ENCODE data around the gene CSNK1E.

Gene CSNK1E

GRCh38 chr22:38273135-38273826 lies 44.0 kb downstream of the CSNK1E start:
- peak overlapping the region; percentile 95 for H3K4me3 Mint-ChIP-seq
- peaks cover 39% of the 10 kb centered on the region for H3K4me1 Mint-ChIP-seq
- peak overlapping the region; percentile 95 for H3K27ac Mint-ChIP-seq
- H3K36me3 Mint-ChIP-seq, result no peaks in the 10 kb centered on the region
- no peaks in the 10 kb centered on the region for H3K27me3 Mint-ChIP-seq
- no peaks in the 10 kb centered on the region for H3K9me3 Mint-ChIP-seq

- Mint-ChIP-seq H3K36me3 (no peaks in the 10 kb centered on the region), H3K4me1 (peaks cover 43% of the 10 kb centered on the region), H3K27me3 (no peaks in the 10 kb centered on the region), H3K27ac (peak within 1 kb of the TSS; percentile 95), H3K9me3 (no peaks in the 10 kb centered on the region), H3K4me3 (peak within 1 kb of the TSS; percentile 95)
Observed at GRCh38 chr22:38272373-38273134, 44.7 kb downstream of the CSNK1E start, which contains the start of gene TMEM184B. Gene TMEM184B (minus strand): TSS chr22:38273010. CDS start chr22:38247961, 25,049 bp downstream.

- peak overlapping the region; percentile 62 for H3K27ac Mint-ChIP-seq
- H3K9me3 Mint-ChIP-seq, result no peaks in the 10 kb centered on the region
- peak overlapping the region; percentile 86 for H3K4me3 Mint-ChIP-seq
- no peaks in the 10 kb centered on the region for H3K36me3 Mint-ChIP-seq
- no peaks in the 10 kb centered on the region for H3K27me3 Mint-ChIP-seq
- H3K4me1 Mint-ChIP-seq, result peaks cover 49% of the 10 kb centered on the region
Observed at GRCh38 chr22:38271927-38272372, 45.3 kb downstream of the CSNK1E start.

GRCh38 chr22:38271101-38271500 lies 46.1 kb downstream of the CSNK1E start:
- Mint-ChIP-seq H3K27me3 (no peaks in the 10 kb centered on the region), H3K27ac (no peak overlapping the region), H3K4me3 (peak overlapping the region; percentile 86), H3K9me3 (no peaks in the 10 kb centered on the region), H3K36me3 (no peaks in the 10 kb centered on the region), H3K4me1 (peaks cover 57% of the 10 kb centered on the region)

- no peaks in the 10 kb centered on the region for H3K9me3 Mint-ChIP-seq
- H3K4me3 Mint-ChIP-seq, result no peak overlapping the region
- no peaks in the 10 kb centered on the region for H3K27me3 Mint-ChIP-seq
- H3K4me1 Mint-ChIP-seq, result peaks cover 59% of the 10 kb centered on the region
- H3K36me3 Mint-ChIP-seq, result no peaks in the 10 kb centered on the region
- H3K27ac Mint-ChIP-seq, result peak overlapping the region; percentile 86
Observed at GRCh38 chr22:38270091-38270992, 46.9 kb downstream of the CSNK1E start.

- H3K4me1 Mint-ChIP-seq, result peaks cover 65% of the 10 kb centered on the region
- H3K36me3 Mint-ChIP-seq, result no peaks in the 10 kb centered on the region
- no peaks in the 10 kb centered on the region for H3K9me3 Mint-ChIP-seq
- no peak overlapping the region for H3K27ac Mint-ChIP-seq
- no peak overlapping the region for H3K4me3 Mint-ChIP-seq
- H3K27me3 Mint-ChIP-seq, result no peaks in the 10 kb centered on the region
Observed at GRCh38 chr22:38269466-38269865, 47.8 kb downstream of the CSNK1E start.

GRCh38 chr22:38267086-38267485 lies 50.1 kb downstream of the CSNK1E start:
- peaks cover 3% of the 10 kb centered on the region for H3K36me3 Mint-ChIP-seq
- H3K27me3 Mint-ChIP-seq, result no peaks in the 10 kb centered on the region
- H3K27ac Mint-ChIP-seq, result peak overlapping the region; percentile 63
- H3K9me3 Mint-ChIP-seq, result no peaks in the 10 kb centered on the region
- peak overlapping the region; percentile 42 for H3K4me3 Mint-ChIP-seq
- H3K4me1 Mint-ChIP-seq, result peaks cover 66% of the 10 kb centered on the region

GRCh38 chr22:38266120-38266519 lies 51.1 kb downstream of the CSNK1E start:
- Mint-ChIP-seq H3K9me3 (no peaks in the 10 kb centered on the region), H3K36me3 (peaks cover 3% of the 10 kb centered on the region), H3K4me3 (no peak overlapping the region), H3K27ac (peak overlapping the region; percentile 68), H3K4me1 (peaks cover 64% of the 10 kb centered on the region), H3K27me3 (no peaks in the 10 kb centered on the region)

- Mint-ChIP-seq H3K27me3 (no peaks in the 10 kb centered on the region), H3K9me3 (no peaks in the 10 kb centered on the region), H3K4me1 (peaks cover 59% of the 10 kb centered on the region), H3K4me3 (no peak overlapping the region), H3K36me3 (peaks cover 3% of the 10 kb centered on the region), H3K27ac (no peak overlapping the region)
Observed at GRCh38 chr22:38264322-38264843, 52.9 kb downstream of the CSNK1E start.

GRCh38 chr22:38262051-38262795 lies 55.0 kb downstream of the CSNK1E start:
- peaks cover 48% of the 10 kb centered on the region for H3K4me1 Mint-ChIP-seq
- no peak overlapping the region for H3K4me3 Mint-ChIP-seq
- no peak overlapping the region for H3K27ac Mint-ChIP-seq
- no peaks in the 10 kb centered on the region for H3K9me3 Mint-ChIP-seq
- peaks cover 3% of the 10 kb centered on the region for H3K36me3 Mint-ChIP-seq
- H3K27me3 Mint-ChIP-seq, result no peaks in the 10 kb centered on the region

GRCh38 chr22:38260761-38261681 lies 56.2 kb downstream of the CSNK1E start:
- Mint-ChIP-seq H3K27ac (peak overlapping the region; percentile 7), H3K4me1 (peaks cover 40% of the 10 kb centered on the region), H3K27me3 (no peaks in the 10 kb centered on the region), H3K4me3 (no peak overlapping the region), H3K36me3 (peaks cover 3% of the 10 kb centered on the region), H3K9me3 (no peaks in the 10 kb centered on the region)

- no peak overlapping the region for H3K27ac Mint-ChIP-seq
- peaks cover 33% of the 10 kb centered on the region for H3K4me1 Mint-ChIP-seq
- H3K4me3 Mint-ChIP-seq, result no peak overlapping the region
- H3K27me3 Mint-ChIP-seq, result no peaks in the 10 kb centered on the region
- H3K9me3 Mint-ChIP-seq, result no peaks in the 10 kb centered on the region
- H3K36me3 Mint-ChIP-seq, result peaks cover 3% of the 10 kb centered on the region
Observed at GRCh38 chr22:38259370-38259769, 57.9 kb downstream of the CSNK1E start.

- Mint-ChIP-seq H3K9me3 (no peaks in the 10 kb centered on the region), H3K27ac (no peak overlapping the region), H3K27me3 (no peaks in the 10 kb centered on the region), H3K4me1 (peaks cover 31% of the 10 kb centered on the region), H3K36me3 (peaks cover 3% of the 10 kb centered on the region), H3K4me3 (no peak overlapping the region)
Observed at GRCh38 chr22:38258895-38259294, 58.3 kb downstream of the CSNK1E start.
